ENCODE results near the gene UGGT1.

UGGT1 gene

GRCh38 chr2:128090945-128091725 is at the start of gene UGGT1:
Gene UGGT1, plus strand, starts transcription at chr2:128091200. Its CDS starts 158 bp downstream, at chr2:128091358.
- peak; percentile 90 to 98 (median 95) for DNase-seq

GRCh38 chr2:128041561-128041960 is 49.4 kb upstream of the UGGT1 start:
- DNase-seq, result no peak

- no peak for DNase-seq
These were observed 48.0 kb upstream of the UGGT1 start for GRCh38 chr2:128043041-128043440.

GRCh38 chr2:128053331-128053730 is 37.7 kb upstream of the UGGT1 start:
- DNase-seq, result no peak

- no peak for DNase-seq
These were observed 36.7 kb upstream of the UGGT1 start for GRCh38 chr2:128054104-128054885.

GRCh38 chr2:128057334-128057733 is 33.7 kb upstream of the UGGT1 start:
- no peak for DNase-seq

GRCh38 chr2:128058114-128058513 is 32.9 kb upstream of the UGGT1 start:
- DNase-seq, result no peak

- DNase-seq, result no peak
These were observed 28.4 kb upstream of the UGGT1 start for GRCh38 chr2:128062571-128062970.

- no peak for DNase-seq
These were observed 26.6 kb upstream of the UGGT1 start for GRCh38 chr2:128064353-128064752.

- no peak for DNase-seq
These were observed 21.2 kb upstream of the UGGT1 start for GRCh38 chr2:128069769-128070168.

GRCh38 chr2:128073278-128073677 is 17.7 kb upstream of the UGGT1 start:
- DNase-seq, result no peak

- no peak for DNase-seq
These were observed 14.4 kb upstream of the UGGT1 start for GRCh38 chr2:128076461-128077106.

- DNase-seq, result no peak
These were observed 6.2 kb upstream of the UGGT1 start for GRCh38 chr2:128084757-128085156.

GRCh38 chr2:128086244-128086643 is 4.8 kb upstream of the UGGT1 start:
- no peak for DNase-seq

- no peak for DNase-seq
These were observed 440 bp upstream of the UGGT1 start for GRCh38 chr2:128090575-128090944.

- DNase-seq, result peak in 1 of 3 experiments; percentile 32
These were observed 703 bp downstream of the UGGT1 start for GRCh38 chr2:128091726-128092080.

GRCh38 chr2:128092656-128093055 is 1.7 kb downstream of the UGGT1 start:
- no peak for DNase-seq

- DNase-seq, result no peak
These were observed 2.8 kb downstream of the UGGT1 start for GRCh38 chr2:128093762-128094161.

- no peak for DNase-seq
These were observed 4.2 kb downstream of the UGGT1 start for GRCh38 chr2:128095201-128095600.

- no peak for DNase-seq
These were observed 12.4 kb downstream of the UGGT1 start for GRCh38 chr2:128103407-128103806.

GRCh38 chr2:128105072-128105471 is 14.1 kb downstream of the UGGT1 start:
- no peak for DNase-seq

GRCh38 chr2:128108166-128108565 is 17.2 kb downstream of the UGGT1 start:
- peak in 1 of 3 experiments; percentile 39 for DNase-seq

GRCh38 chr2:128109243-128109642 is 18.2 kb downstream of the UGGT1 start:
- no peak for DNase-seq

All from NCI-H1417 (cell line).